HEK293 (cell line): ENCODE measurements around the gene NFKB1.

Experiments used
- CTCF ChIA-PET: fragments of 350-600 bp; formaldehyde crosslinking; extraction: SDS; loops from one replicate; lab custom pipeline; 2021; ENCODE audit warnings: antibody characterized with exemption; lab: Yijun Ruan, JAX
- POLR2A ChIA-PET: fragments of 300-600 bp; formaldehyde crosslinking; extraction: SDS; loops from one replicate; lab custom pipeline; 2020; ENCODE audit warnings: antibody characterized with exemption, inconsistent platforms; lab: Yijun Ruan, JAX
- H3K27ac ChIP-seq: fragments of 200-500 bp; sonication (Bioruptor generic); 2 replicates; pipeline ENCODE4 v1.5.1; 2014; ENCODE audit warnings: low read depth, low read length, control low read depth, inconsistent platforms; ENCODE audit errors: extremely low read depth
- H3K36me3 ChIP-seq, 2 experiments: fragments of 200-500 bp in 1 of 2; sonication (Bioruptor generic) in 1 of 2; 1 replicate in 1 of 2; 2 replicates in 1 of 2; pipeline ENCODE4 v1.5.1; 2014 to 2017; ENCODE audit warnings: inconsistent platforms in 2 of 2, low read length in 2 of 2; ENCODE audit not compliant: control insufficient read depth in 2 of 2, insufficient read depth in 1 of 2
- H3K4me1 ChIP-seq: fragments of 200-500 bp; sonication (Bioruptor generic); 2 replicates; pipeline ENCODE4 v1.5.1; 2014; ENCODE audit warnings: mild to moderate bottlenecking, low read length, inconsistent platforms; ENCODE audit not compliant: control insufficient read depth, insufficient read depth
- H3K4me3 ChIP-seq: 2 replicates; pipeline ENCODE4 v1.5.1; 2011; ENCODE audit warnings: low read depth, mild to moderate bottlenecking, control low read depth, low read length, moderate library complexity
- H3K9me3 ChIP-seq: fragments of 200-500 bp; sonication (Bioruptor generic); 2 replicates; pipeline ENCODE4 v1.5.1; 2014; ENCODE audit warnings: low read depth, low read length, inconsistent platforms; ENCODE audit not compliant: control insufficient read depth, insufficient read depth
- KLF8 ChIP-seq: fragments of 450-650 bp; formaldehyde crosslinking; IDR thresholded peaks from 2 replicates; pipeline ENCODE4 v1.5.1; 2016; ENCODE audit warnings: missing biosample characterization, missing genetic modification characterization
- KLF9 ChIP-seq: fragments of 450-650 bp; formaldehyde crosslinking; IDR thresholded peaks from 2 replicates; pipeline ENCODE4 v1.5.1; 2016; ENCODE audit warnings: missing biosample characterization, missing genetic modification characterization, low read depth
- MZF1 ChIP-seq: fragments of 450-650 bp; formaldehyde crosslinking; IDR thresholded peaks from 2 replicates; pipeline ENCODE4 v1.5.1; 2017; ENCODE audit warnings: missing biosample characterization, missing genetic modification characterization, borderline replicate concordance
- OSR2 ChIP-seq: fragments of 450-650 bp; formaldehyde crosslinking; IDR thresholded peaks from 2 replicates; pipeline ENCODE4 v1.5.1; 2016; ENCODE audit warnings: missing biosample characterization, missing genetic modification characterization
- RBAK ChIP-seq: fragments of 450-650 bp; formaldehyde crosslinking; IDR thresholded peaks from 2 replicates; pipeline ENCODE4 v1.5.1; 2016; ENCODE audit warnings: missing biosample characterization, missing genetic modification characterization
- SETDB1 ChIP-seq: IDR thresholded peaks from one replicate; pipeline ENCODE4 v1.6.1; 2017; ENCODE audit warnings: mild to moderate bottlenecking, low read length, moderate library complexity, mixed read lengths; ENCODE audit not compliant: insufficient read length
- SP3 ChIP-seq: fragments of 450-650 bp; formaldehyde crosslinking; IDR thresholded peaks from 2 replicates; pipeline ENCODE4 v1.5.1; 2016; ENCODE audit warnings: missing biosample characterization, missing genetic modification characterization
- SP7 ChIP-seq: fragments of 450-650 bp; formaldehyde crosslinking; IDR thresholded peaks from 2 replicates; pipeline ENCODE4 v1.5.1; 2016; ENCODE audit warnings: missing biosample characterization, missing genetic modification characterization
- TSHZ1 ChIP-seq: fragments of 450-650 bp; formaldehyde crosslinking; IDR thresholded peaks from 2 replicates; pipeline ENCODE4 v1.5.1; 2016; ENCODE audit warnings: missing biosample characterization, missing genetic modification characterization, borderline replicate concordance
- WT1 ChIP-seq: fragments of 450-650 bp; formaldehyde crosslinking; IDR thresholded peaks from 2 replicates; pipeline ENCODE4 v1.5.1; 2016; ENCODE audit warnings: missing biosample characterization, missing genetic modification characterization
- ZBTB8A ChIP-seq: fragments of 450-650 bp; formaldehyde crosslinking; IDR thresholded peaks from 2 replicates; pipeline ENCODE4 v1.5.1; 2016; ENCODE audit warnings: missing biosample characterization, missing genetic modification characterization
- ZEB2 ChIP-seq: fragments of 450-650 bp; formaldehyde crosslinking; IDR thresholded peaks from 2 replicates; pipeline ENCODE4 v1.5.1; 2016; ENCODE audit warnings: missing biosample characterization, missing genetic modification characterization
- ZFP69B ChIP-seq: fragments of 450-650 bp; formaldehyde crosslinking; IDR thresholded peaks from 2 replicates; pipeline ENCODE4 v1.5.1; 2016; ENCODE audit warnings: missing biosample characterization, missing genetic modification characterization
- ZNF114 ChIP-seq: fragments of 450-650 bp; formaldehyde crosslinking; IDR thresholded peaks from 2 replicates; pipeline ENCODE4 v1.5.0; 2017; ENCODE audit warnings: missing biosample characterization, missing genetic modification characterization
- ZNF121 ChIP-seq: fragments of 450-650 bp; formaldehyde crosslinking; IDR thresholded peaks from 2 replicates; pipeline ENCODE4 v1.5.1; 2016; ENCODE audit warnings: missing biosample characterization, missing genetic modification characterization
- ZNF16 ChIP-seq: fragments of 450-650 bp; formaldehyde crosslinking; IDR thresholded peaks from 2 replicates; pipeline ENCODE4 v1.5.1; 2016; ENCODE audit warnings: low read depth, missing biosample characterization, missing genetic modification characterization
- ZNF2 ChIP-seq: fragments of 450-650 bp; formaldehyde crosslinking; IDR thresholded peaks from 2 replicates; pipeline ENCODE4 v1.5.1; 2016; ENCODE audit warnings: missing biosample characterization, missing genetic modification characterization
- ZNF501 ChIP-seq: fragments of 450-650 bp; formaldehyde crosslinking; IDR thresholded peaks from 2 replicates; pipeline ENCODE4 v1.5.1; 2016; ENCODE audit warnings: missing biosample characterization, missing genetic modification characterization
- ZNF521 ChIP-seq: fragments of 450-650 bp; formaldehyde crosslinking; IDR thresholded peaks from 2 replicates; pipeline ENCODE4 v1.5.1; 2017; ENCODE audit warnings: missing biosample characterization, mild to moderate bottlenecking, missing genetic modification characterization
- ZNF555 ChIP-seq: fragments of 450-650 bp; formaldehyde crosslinking; conservative IDR thresholded peaks from 2 replicates; pipeline ENCODE4 v1.5.1; 2017; ENCODE audit warnings: missing biosample characterization, mild to moderate bottlenecking, missing genetic modification characterization, inconsistent platforms
- ZNF610 ChIP-seq: fragments of 450-650 bp; formaldehyde crosslinking; IDR thresholded peaks from 2 replicates; pipeline ENCODE4 v1.5.1; 2016; ENCODE audit warnings: missing biosample characterization, missing genetic modification characterization, borderline replicate concordance
- ZNF654 ChIP-seq: fragments of 450-650 bp; formaldehyde crosslinking; IDR thresholded peaks from 2 replicates; pipeline ENCODE4 v1.5.1; 2016; ENCODE audit warnings: low read depth, missing biosample characterization, missing genetic modification characterization
- ZNF701 ChIP-seq: fragments of 450-650 bp; formaldehyde crosslinking; IDR thresholded peaks from 2 replicates; pipeline ENCODE4 v1.5.1; 2016; ENCODE audit warnings: missing biosample characterization, missing genetic modification characterization
- ZSCAN23 ChIP-seq: fragments of 450-650 bp; formaldehyde crosslinking; IDR thresholded peaks from 2 replicates; pipeline ENCODE4 v1.5.1; 2016; ENCODE audit warnings: missing biosample characterization, missing genetic modification characterization
- TF ChIP-seq, protein P1 (sequence below): fragments of 450-650 bp; IDR thresholded peaks from 2 replicates; pipeline ENCODE4 v1.5.1; 2018; ENCODE audit warnings: missing biosample characterization, mild to moderate bottlenecking, missing genetic modification characterization
- TF ChIP-seq, protein P2 (sequence below): fragments of 450-650 bp; formaldehyde crosslinking; IDR thresholded peaks from 2 replicates; pipeline ENCODE4 v1.5.1; 2017; ENCODE audit warnings: missing biosample characterization, missing genetic modification characterization
- TF ChIP-seq, protein P3 (sequence below): fragments of 450-650 bp; formaldehyde crosslinking; IDR thresholded peaks from 2 replicates; pipeline ENCODE4 v1.5.1; 2017; ENCODE audit warnings: missing biosample characterization, missing genetic modification characterization

NFKB1 gene

GRCh38 chr4:102497986-102498385, 3.2 kb upstream of the NFKB1 start (continued):
- no peak for TF ChIP-seq TSHZ1 (tag by site-specific recombination)
- no peak for TF ChIP-seq ZNF501 (tag by site-specific recombination)
- no peak for TF ChIP-seq ZSCAN23 (tag by site-specific recombination)
- TF ChIP-seq ZNF521: no peak

- no peaks in the 10 kb centered on the region for H3K9me3 ChIP-seq
- H3K27ac ChIP-seq: peak overlapping the region; percentile 94; the same call in 1 of the 2 replicates
- TF ChIP-seq ZEB2 (tag by site-specific recombination): no peak
- 0 out of 2 replicates have a peak, but pooled peaks have one; percentile 43 for TF ChIP-seq SP7 (tag by site-specific recombination)
- no peak for TF ChIP-seq ZNF610
- TF ChIP-seq MZF1 (tag by site-specific recombination): no peak
- TF ChIP-seq, protein P1, sequence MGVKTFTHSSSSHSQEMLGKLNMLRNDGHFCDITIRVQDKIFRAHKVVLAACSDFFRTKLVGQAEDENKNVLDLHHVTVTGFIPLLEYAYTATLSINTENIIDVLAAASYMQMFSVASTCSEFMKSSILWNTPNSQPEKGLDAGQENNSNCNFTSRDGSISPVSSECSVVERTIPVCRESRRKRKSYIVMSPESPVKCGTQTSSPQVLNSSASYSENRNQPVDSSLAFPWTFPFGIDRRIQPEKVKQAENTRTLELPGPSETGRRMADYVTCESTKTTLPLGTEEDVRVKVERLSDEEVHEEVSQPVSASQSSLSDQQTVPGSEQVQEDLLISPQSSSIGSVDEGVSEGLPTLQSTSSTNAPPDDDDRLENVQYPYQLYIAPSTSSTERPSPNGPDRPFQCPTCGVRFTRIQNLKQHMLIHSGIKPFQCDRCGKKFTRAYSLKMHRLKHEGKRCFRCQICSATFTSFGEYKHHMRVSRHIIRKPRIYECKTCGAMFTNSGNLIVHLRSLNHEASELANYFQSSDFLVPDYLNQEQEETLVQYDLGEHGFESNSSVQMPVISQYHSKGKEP (tag by site-specific recombination): no peak
- peak; percentile 66; the same call in 1 of the 2 replicates for TF ChIP-seq OSR2 (tag by site-specific recombination)
- TF ChIP-seq SP3: no peak
- TF ChIP-seq ZNF16 (tag by site-specific recombination): no peak
- TF ChIP-seq KLF8: no peak
- H3K4me1 ChIP-seq: no peaks in the 10 kb centered on the region
- no peak overlapping the region for H3K4me3 ChIP-seq
- CTCF ChIA-PET: interaction anchor here (0.9 kb wide), 1 partner anchor 106 kb away, joined by 3 read pairs; no protein-coding TSS in a partner anchor
- POLR2A ChIA-PET: interaction anchor here (0.5 to 1.1 kb wide), 2 partner anchors 327 to 1157 kb away, joined by 3 read pairs; no protein-coding TSS in a partner anchor
- H3K36me3 ChIP-seq: no peaks in the 10 kb centered on the region
Measured at GRCh38 chr4:102500352-102500695, 835 bp upstream of the NFKB1 start.

- Histone ChIP-seq H3K27ac (peak overlapping the region; percentile 94), H3K4me1 (no peaks in the 10 kb centered on the region; the same call in 1 of the 2 replicates), H3K9me3 (no peaks in the 10 kb centered on the region), H3K36me3 (no peaks in the 10 kb centered on the region), H3K4me3 (peak overlapping the region; percentile 71)
- POLR2A ChIA-PET: interaction anchor here (1.8 kb wide), 1 partner anchor 10 kb away, joined by 4 read pairs; no protein-coding TSS in a partner anchor
- CTCF ChIA-PET: no interaction called here
- TF ChIP-seq ZNF121 (tag by site-specific recombination) (no peak), ZNF654 (tag by site-specific recombination) (no peak), ZEB2 (tag by site-specific recombination) (no peak), ZNF701 (tag by site-specific recombination) (no peak), RBAK (tag by site-specific recombination) (no peak), ZFP69B (no peak), ZNF2 (tag by site-specific recombination) (no peak), ZNF555 (tag by site-specific recombination) (no peak), WT1 (no peak), KLF9 (tag by site-specific recombination) (no peak), SETDB1 (no peak), ZBTB8A (tag by site-specific recombination) (no peak), ZNF114 (tag by site-specific recombination) (no peak)
- TF ChIP-seq, protein P2, sequence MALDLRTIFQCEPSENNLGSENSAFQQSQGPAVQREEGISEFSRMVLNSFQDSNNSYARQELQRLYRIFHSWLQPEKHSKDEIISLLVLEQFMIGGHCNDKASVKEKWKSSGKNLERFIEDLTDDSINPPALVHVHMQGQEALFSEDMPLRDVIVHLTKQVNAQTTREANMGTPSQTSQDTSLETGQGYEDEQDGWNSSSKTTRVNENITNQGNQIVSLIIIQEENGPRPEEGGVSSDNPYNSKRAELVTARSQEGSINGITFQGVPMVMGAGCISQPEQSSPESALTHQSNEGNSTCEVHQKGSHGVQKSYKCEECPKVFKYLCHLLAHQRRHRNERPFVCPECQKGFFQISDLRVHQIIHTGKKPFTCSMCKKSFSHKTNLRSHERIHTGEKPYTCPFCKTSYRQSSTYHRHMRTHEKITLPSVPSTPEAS: no peak
- TF ChIP-seq, protein P3, sequence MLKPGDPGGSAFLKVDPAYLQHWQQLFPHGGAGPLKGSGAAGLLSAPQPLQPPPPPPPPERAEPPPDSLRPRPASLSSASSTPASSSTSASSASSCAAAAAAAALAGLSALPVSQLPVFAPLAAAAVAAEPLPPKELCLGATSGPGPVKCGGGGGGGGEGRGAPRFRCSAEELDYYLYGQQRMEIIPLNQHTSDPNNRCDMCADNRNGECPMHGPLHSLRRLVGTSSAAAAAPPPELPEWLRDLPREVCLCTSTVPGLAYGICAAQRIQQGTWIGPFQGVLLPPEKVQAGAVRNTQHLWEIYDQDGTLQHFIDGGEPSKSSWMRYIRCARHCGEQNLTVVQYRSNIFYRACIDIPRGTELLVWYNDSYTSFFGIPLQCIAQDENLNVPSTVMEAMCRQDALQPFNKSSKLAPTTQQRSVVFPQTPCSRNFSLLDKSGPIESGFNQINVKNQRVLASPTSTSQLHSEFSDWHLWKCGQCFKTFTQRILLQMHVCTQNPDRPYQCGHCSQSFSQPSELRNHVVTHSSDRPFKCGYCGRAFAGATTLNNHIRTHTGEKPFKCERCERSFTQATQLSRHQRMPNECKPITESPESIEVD: no peak
Measured at GRCh38 chr4:102501447-102501696, 213 bp downstream of the NFKB1 start.
